ENCODE measurements around the gene GRAMD4.
"Not testable (repeated sequence)": the region's sequence is repeated elsewhere in the genome, so short reads cannot be mapped to it uniquely, and the experiment has no call there.

DNA sequence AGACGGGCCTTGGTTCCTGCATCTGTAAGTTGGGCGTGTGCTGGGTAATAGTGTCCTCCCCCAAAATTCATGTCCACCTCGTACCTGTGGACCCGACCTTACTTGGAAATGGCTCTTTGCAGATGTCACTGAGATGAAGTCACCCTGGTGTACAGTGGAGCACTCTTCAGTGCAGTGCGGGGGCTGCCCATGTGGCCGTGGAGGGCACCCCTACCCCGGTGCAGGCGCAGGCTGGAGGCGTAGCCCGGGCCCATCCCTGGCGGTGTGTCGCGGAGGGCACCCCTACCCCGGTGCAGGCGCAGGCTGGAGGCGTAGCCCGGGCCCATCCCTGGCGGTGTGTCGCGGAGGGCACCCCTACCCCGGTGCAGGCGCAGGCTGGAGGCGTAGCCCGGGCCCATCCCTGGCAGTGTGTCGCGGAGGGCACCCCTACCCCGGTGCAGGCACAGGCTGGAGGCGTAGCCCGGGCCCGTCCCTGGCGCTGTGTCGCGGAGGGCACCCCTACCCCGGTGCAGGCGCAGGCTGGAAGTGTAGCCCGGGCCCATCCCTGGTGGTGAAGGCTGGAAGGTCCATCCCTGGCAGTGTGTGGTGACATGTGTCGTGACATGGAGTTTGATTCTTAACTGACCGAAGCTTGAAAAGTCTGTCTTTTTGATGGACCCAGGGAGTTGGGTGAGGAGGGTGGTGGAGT lies 1.2 kb downstream of the GRAMD4 start:
- TF ChIP-seq, protein P1, sequence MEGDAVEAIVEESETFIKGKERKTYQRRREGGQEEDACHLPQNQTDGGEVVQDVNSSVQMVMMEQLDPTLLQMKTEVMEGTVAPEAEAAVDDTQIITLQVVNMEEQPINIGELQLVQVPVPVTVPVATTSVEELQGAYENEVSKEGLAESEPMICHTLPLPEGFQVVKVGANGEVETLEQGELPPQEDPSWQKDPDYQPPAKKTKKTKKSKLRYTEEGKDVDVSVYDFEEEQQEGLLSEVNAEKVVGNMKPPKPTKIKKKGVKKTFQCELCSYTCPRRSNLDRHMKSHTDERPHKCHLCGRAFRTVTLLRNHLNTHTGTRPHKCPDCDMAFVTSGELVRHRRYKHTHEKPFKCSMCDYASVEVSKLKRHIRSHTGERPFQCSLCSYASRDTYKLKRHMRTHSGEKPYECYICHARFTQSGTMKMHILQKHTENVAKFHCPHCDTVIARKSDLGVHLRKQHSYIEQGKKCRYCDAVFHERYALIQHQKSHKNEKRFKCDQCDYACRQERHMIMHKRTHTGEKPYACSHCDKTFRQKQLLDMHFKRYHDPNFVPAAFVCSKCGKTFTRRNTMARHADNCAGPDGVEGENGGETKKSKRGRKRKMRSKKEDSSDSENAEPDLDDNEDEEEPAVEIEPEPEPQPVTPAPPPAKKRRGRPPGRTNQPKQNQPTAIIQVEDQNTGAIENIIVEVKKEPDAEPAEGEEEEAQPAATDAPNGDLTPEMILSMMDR (IDR thresholded peaks at IDR 0.05 in 2 of 3, conservative IDR thresholded peaks at IDR 0.05 in 1 of 3; ENCODE audit: control insufficient read depth in 2 of 3, extremely low read depth in 1 of 3, insufficient read depth in 1 of 3, low read depth in 3 of 3, low read length in 3 of 3): not testable (repeated sequence)
- not testable (repeated sequence) for TF ChIP-seq KAT2A (conservative IDR thresholded peaks at IDR 0.05; ENCODE audit: control insufficient read depth, low read depth, low read length); JUNB (IDR thresholded peaks at IDR 0.05); POLR2A (IDR thresholded peaks at IDR 0.05; ENCODE audit: low read depth, low read length); CBX3 (IDR thresholded peaks at IDR 0.05; ENCODE audit: borderline replicate concordance, low read depth); ZNF384 (IDR thresholded peaks at IDR 0.05; ENCODE audit: borderline replicate concordance, low read depth, low read length)
